Trophoblast cell (in vitro differentiated cells and primary cell): ENCODE measurements around the gene GABRG3.

Experiments
- DNase-seq, 2 donors: peaks; one replicate each; pipeline ENCODE4 v3.0.0-alpha.2; 2016
- H2AFZ ChIP-seq: 2 replicates; pipeline ENCODE4 v1.6.1; 2013; ENCODE audit warnings: low read length, moderate library complexity, mild to moderate bottlenecking; ENCODE audit not compliant: insufficient read depth, poor library complexity
- H2AK5ac ChIP-seq: 2 replicates; pipeline ENCODE4 v1.6.1; 2013; ENCODE audit warnings: mild to moderate bottlenecking, low read length
- H2BK120ac ChIP-seq: 2 replicates; pipeline ENCODE4 v1.6.1; 2013; ENCODE audit warnings: low read length, mild to moderate bottlenecking, moderate library complexity; ENCODE audit not compliant: insufficient read depth, poor library complexity
- H2BK12ac ChIP-seq: 2 replicates; pipeline ENCODE4 v1.6.1; 2013; ENCODE audit warnings: mild to moderate bottlenecking, low read length, moderate library complexity
- H2BK5ac ChIP-seq: 2 replicates; pipeline ENCODE4 v1.6.1; 2013; ENCODE audit warnings: low read length, low read depth, moderate library complexity, mild to moderate bottlenecking; ENCODE audit not compliant: poor library complexity
- H3K14ac ChIP-seq: 2 replicates; pipeline ENCODE4 v1.6.1; 2013; ENCODE audit warnings: mild to moderate bottlenecking, low read length
- H3K18ac ChIP-seq: 2 replicates; pipeline ENCODE4 v1.6.1; 2013; ENCODE audit warnings: mild to moderate bottlenecking, low read length
- H3K23ac ChIP-seq: 2 replicates; pipeline ENCODE4 v1.6.1; 2013; ENCODE audit warnings: low read length
- H3K27ac ChIP-seq: 2 replicates; pipeline ENCODE4 v1.5.1; 2013; ENCODE audit warnings: low read depth, mild to moderate bottlenecking, inconsistent platforms, low read length, moderate library complexity
- H3K27me3 ChIP-seq: 2 replicates; pipeline ENCODE4 v1.6.1; 2013; ENCODE audit warnings: inconsistent platforms, mild to moderate bottlenecking, low read length, moderate library complexity; ENCODE audit not compliant: insufficient read depth
- H3K36me3 ChIP-seq, 2 experiments: 1 replicate in 1 of 2; 2 replicates in 1 of 2; pipeline ENCODE4 v1.6.1; 2013; ENCODE audit warnings: low read length in 2 of 2, mild to moderate bottlenecking in 2 of 2, moderate library complexity in 1 of 2; ENCODE audit not compliant: insufficient read depth in 2 of 2, control insufficient read depth in 1 of 2
- H3K4ac ChIP-seq: 2 replicates; pipeline ENCODE4 v1.6.1; 2013; ENCODE audit warnings: low read depth, mild to moderate bottlenecking, low read length, moderate library complexity
- H3K4me1 ChIP-seq, 2 experiments: 1 replicate in 1 of 2; 2 replicates in 1 of 2; pipeline ENCODE4 v1.6.1; 2013; ENCODE audit warnings: low read length in 2 of 2, mild to moderate bottlenecking in 2 of 2, moderate library complexity in 1 of 2; ENCODE audit not compliant: insufficient read depth in 2 of 2, control insufficient read depth in 1 of 2
- H3K4me2 ChIP-seq: 2 replicates; pipeline ENCODE4 v1.6.1; 2013; ENCODE audit warnings: inconsistent platforms, mild to moderate bottlenecking, low read length, moderate library complexity
- H3K4me3 ChIP-seq: 2 replicates; pipeline ENCODE4 v1.5.1; 2013; ENCODE audit warnings: mild to moderate bottlenecking, low read depth, low read length, inconsistent platforms
- H3K79me1 ChIP-seq: one replicate; pipeline ENCODE4 v1.6.1; 2013; ENCODE audit warnings: low read length
- H3K79me2 ChIP-seq: 2 replicates; pipeline ENCODE4 v1.6.1; 2013; ENCODE audit warnings: low read length, mild to moderate bottlenecking; ENCODE audit not compliant: control insufficient read depth, insufficient read depth, poor library complexity
- H3K9ac ChIP-seq: 2 replicates; pipeline ENCODE4 v1.6.1; 2013; ENCODE audit warnings: mild to moderate bottlenecking, low read length
- H3K9me3 ChIP-seq: 2 replicates; pipeline ENCODE4 v1.6.1; 2013; ENCODE audit warnings: low read depth, mild to moderate bottlenecking, control low read depth, inconsistent platforms, low read length; ENCODE audit not compliant: insufficient read depth
- H4K12ac ChIP-seq: 2 replicates; pipeline ENCODE4 v1.6.1; 2013; ENCODE audit warnings: low read depth, mild to moderate bottlenecking, low read length, moderate library complexity
- H4K8ac ChIP-seq: 2 replicates; pipeline ENCODE4 v1.6.1; 2013; ENCODE audit warnings: low read depth, mild to moderate bottlenecking, low read length, moderate library complexity
- H4K91ac ChIP-seq: one replicate; pipeline ENCODE4 v1.6.1; 2013; ENCODE audit warnings: low read depth, mild to moderate bottlenecking, low read length, moderate library complexity
- WGBS: extraction: QIAGEN DNeasy Blood & Tissue Kit; methylation state at CpG from one replicate; pipeline ENCODE4 v1.1.7; 2013; ENCODE audit warnings: missing lambda C conversion rate; ENCODE audit not compliant: insufficient read length, insufficient coverage; ENCODE audit errors: extremely low coverage; 5-methylcytosine and 5-hydroxymethylcytosine counted together

Gene GABRG3

DNA sequence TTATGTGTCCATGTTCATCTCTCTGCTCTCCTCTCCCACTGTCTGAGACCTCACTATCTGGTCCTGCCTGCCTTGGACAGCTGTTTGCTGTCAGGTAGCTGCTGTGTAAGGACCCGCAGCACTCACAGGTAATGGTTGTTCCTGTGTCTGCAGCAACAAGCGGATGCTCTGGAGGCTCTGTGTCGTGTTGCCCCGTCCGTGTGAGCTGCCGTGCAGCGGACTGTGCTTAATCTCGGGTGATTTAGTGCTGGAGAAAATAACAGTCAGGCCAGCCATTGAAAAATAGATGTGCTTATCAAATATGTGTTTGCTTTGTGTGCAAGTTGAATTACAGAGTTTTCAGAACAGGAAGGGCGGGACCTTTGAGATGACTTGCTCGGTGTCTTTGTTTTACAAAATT is 121.4 kb downstream of the GABRG3 start:
- Histone ChIP-seq H3K9ac (no peak overlapping the region), H3K4me2 (no peak overlapping the region), H2BK5ac (no peak overlapping the region), H3K27ac (no peak overlapping the region), H3K4me1 (peaks cover 11 to 20% of the 10 kb centered on the region in 2 experiments), H3K79me2 (no peaks in the 10 kb centered on the region), H3K4ac (no peak overlapping the region), H2AFZ (no peak overlapping the region), H3K18ac (no peak overlapping the region), H4K91ac (peak overlapping the region; percentile 20), H2BK120ac (no peak overlapping the region), H2BK12ac (no peak overlapping the region), H4K8ac (no peak overlapping the region), H3K14ac (no peak overlapping the region), H3K27me3 (no peaks in the 10 kb centered on the region), H3K9me3 (peaks cover 7% of the 10 kb centered on the region), H3K23ac (no peak overlapping the region), H2AK5ac (no peak overlapping the region), H3K36me3 (no peaks in the 10 kb centered on the region), H4K12ac (no peak overlapping the region), H3K4me3 (no peak overlapping the region), H3K79me1 (peaks cover 6% of the 10 kb centered on the region)
- WGBS = no CpG with 5 or more reads among the region's 10 CpGs
- no peak for DNase-seq

DNA sequence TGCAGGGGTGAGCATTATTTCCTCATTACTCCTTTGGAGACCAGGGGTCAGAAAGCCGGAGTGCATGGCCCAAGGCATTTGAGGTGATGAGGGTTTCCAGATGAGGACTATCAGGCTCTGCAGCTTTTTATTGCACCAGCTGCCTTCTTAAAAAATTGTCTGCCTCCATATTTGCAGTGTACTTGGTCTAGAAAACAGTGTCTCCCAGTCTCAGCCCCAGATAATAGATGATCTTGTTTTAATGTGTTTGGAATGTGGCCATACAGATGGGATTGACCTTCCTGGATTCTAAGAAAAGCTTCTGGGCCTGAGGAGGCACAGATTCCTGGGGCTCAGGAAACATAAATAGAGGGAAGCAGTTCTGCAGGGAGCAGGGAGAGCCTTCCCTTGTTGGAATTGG is 123.3 kb downstream of the GABRG3 start:
- Histone ChIP-seq H4K8ac (no peak overlapping the region), H3K79me2 (no peaks in the 10 kb centered on the region), H3K79me1 (peaks cover 2% of the 10 kb centered on the region), H3K4me1 (peaks cover 11 to 20% of the 10 kb centered on the region in 2 experiments), H3K4me3 (no peak overlapping the region), H2AK5ac (no peak overlapping the region), H3K27me3 (no peaks in the 10 kb centered on the region), H3K9ac (no peak overlapping the region), H4K12ac (no peak overlapping the region), H2BK120ac (no peak overlapping the region), H3K9me3 (peaks cover 3% of the 10 kb centered on the region), H3K23ac (no peak overlapping the region), H2BK5ac (no peak overlapping the region), H2BK12ac (no peak overlapping the region), H3K4me2 (peak overlapping the region; percentile 4), H2AFZ (no peak overlapping the region), H3K18ac (no peak overlapping the region), H4K91ac (no peak overlapping the region), H3K14ac (no peak overlapping the region), H3K36me3 (no peaks in the 10 kb centered on the region), H3K4ac (no peak overlapping the region), H3K27ac (peak overlapping the region; percentile 31)
- WGBS = no CpG with 5 or more reads among the region's 1 CpG
- no peak for DNase-seq

DNA sequence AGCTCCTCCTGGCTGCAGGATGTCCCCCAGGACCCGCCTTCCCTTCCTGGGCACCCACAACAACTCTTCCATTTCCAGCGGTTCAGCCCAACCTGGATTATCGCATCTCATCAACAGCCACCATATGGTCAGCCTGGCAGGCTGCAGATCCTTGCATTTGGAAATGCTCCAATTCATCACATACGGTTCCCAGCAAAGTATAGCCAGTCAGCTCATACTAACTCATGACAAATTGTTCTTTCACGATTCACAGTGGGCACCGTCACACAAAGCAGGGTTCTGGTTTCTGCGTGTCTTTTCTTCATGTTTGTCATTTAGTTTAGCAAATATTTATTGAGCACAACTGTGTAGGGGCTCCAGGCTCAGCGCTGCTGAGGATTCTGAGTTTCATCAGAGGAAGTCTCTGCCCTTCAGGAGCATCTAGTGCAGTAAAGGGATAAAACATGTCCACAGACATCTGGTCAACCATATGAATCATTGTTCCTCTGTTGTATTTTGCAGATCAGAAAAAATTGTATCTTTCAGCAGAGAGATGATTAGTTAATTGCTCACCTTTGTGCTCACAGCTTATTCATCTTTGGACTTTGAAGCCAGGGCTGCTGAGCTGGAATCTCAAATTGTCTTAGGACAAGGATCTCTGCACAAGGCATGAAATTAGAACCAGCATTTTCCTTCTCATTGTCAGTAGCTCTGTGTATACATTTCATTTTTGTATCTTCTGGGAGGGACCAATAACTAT is 125.1 kb downstream of the GABRG3 start:
- H3K4me2 ChIP-seq = no peak overlapping the region
- H3K9ac ChIP-seq = no peak overlapping the region
- no peak overlapping the region for H3K4me3 ChIP-seq
- no peaks in the 10 kb centered on the region for H3K36me3 ChIP-seq
- H2BK120ac ChIP-seq = no peak overlapping the region
- H3K79me1 ChIP-seq = peaks cover 2% of the 10 kb centered on the region
- H3K18ac ChIP-seq = no peak overlapping the region
- H3K27ac ChIP-seq = no peak overlapping the region
- H4K12ac ChIP-seq = no peak overlapping the region
- H3K4me1 ChIP-seq = peaks cover 11 to 20% of the 10 kb centered on the region in 2 experiments
- no peak overlapping the region for H2BK12ac ChIP-seq
- WGBS = no CpG with 5 or more reads among the region's 8 CpGs
- no peak overlapping the region for H3K14ac ChIP-seq
- no peak overlapping the region for H2BK5ac ChIP-seq
- DNase-seq = no peak
- no peak overlapping the region for H3K4ac ChIP-seq
- H2AFZ ChIP-seq = no peak overlapping the region
- no peak overlapping the region for H3K23ac ChIP-seq
- no peaks in the 10 kb centered on the region for H3K9me3 ChIP-seq
- no peaks in the 10 kb centered on the region for H3K79me2 ChIP-seq
- no peak overlapping the region for H4K8ac ChIP-seq
- H4K91ac ChIP-seq = peak overlapping the region; percentile 20
- H3K27me3 ChIP-seq = no peaks in the 10 kb centered on the region
- no peak overlapping the region for H2AK5ac ChIP-seq

DNA sequence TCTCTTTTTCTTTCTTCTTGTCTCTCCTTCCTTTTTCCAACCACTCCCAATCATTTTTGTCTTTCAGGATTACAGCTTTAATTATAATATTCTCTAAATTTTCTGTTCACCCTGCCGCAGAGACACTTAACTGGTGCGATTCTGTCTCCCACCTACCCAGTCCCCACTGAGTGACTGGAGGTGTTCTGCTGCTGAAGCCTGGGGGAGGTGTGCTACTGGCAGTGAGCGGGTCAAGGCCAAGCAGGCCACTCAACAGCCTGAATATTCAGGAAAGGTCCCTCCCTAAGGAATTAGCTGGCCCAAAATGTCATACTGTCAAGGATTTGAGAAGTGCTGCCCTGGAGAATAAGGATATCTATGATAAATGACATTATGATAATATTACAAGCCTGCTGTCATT is 126.5 kb downstream of the GABRG3 start:
- Histone ChIP-seq H3K4me2 (no peak overlapping the region), H3K27ac (no peak overlapping the region), H2BK5ac (no peak overlapping the region), H3K79me1 (peaks cover 2% of the 10 kb centered on the region), H3K23ac (no peak overlapping the region), H2AFZ (no peak overlapping the region), H3K27me3 (no peaks in the 10 kb centered on the region), H3K14ac (peak overlapping the region; percentile 69), H4K91ac (no peak overlapping the region), H3K79me2 (no peaks in the 10 kb centered on the region), H4K12ac (no peak overlapping the region), H3K9me3 (no peaks in the 10 kb centered on the region), H4K8ac (no peak overlapping the region), H3K9ac (no peak overlapping the region), H3K4me3 (no peak overlapping the region), H2BK120ac (no peak overlapping the region), H3K4me1 (peaks cover 11 to 17% of the 10 kb centered on the region in 2 experiments), H2BK12ac (peak overlapping the region; percentile 70), H3K18ac (no peak overlapping the region), H3K36me3 (no peaks in the 10 kb centered on the region), H3K4ac (no peak overlapping the region), H2AK5ac (no peak overlapping the region)
- DNase-seq = no peak
- no CpG with 5 or more reads among the region's 3 CpGs for WGBS
